OCI-LY3 (cell line): Measurements from ENCODE around the gene ELMO1.

Experiments used
- H2AFZ ChIP-seq: fragments of 200-600, 300-600 bp; shearing (Covaris generic); 2 replicates; pipeline ENCODE4 v1.6.0; 2014; ENCODE audit warnings: antibody characterized with exemption, low read depth, low read length
- H3K27ac ChIP-seq: fragments of 200-600, 300-600 bp; sonication (generic); 2 replicates; pipeline ENCODE4 v1.5.1; 2014; ENCODE audit warnings: mild to moderate bottlenecking, low read length, moderate library complexity, mixed read lengths
- H3K27me3 ChIP-seq: fragments of 200-600, 300-600 bp; sonication (generic); 2 replicates; pipeline ENCODE4 v1.6.1; 2014; ENCODE audit warnings: low read depth, low read length, mixed read lengths
- H3K36me3 ChIP-seq: fragments of 200-600, 300-600 bp; sonication (generic); replicated peaks from 2 replicates; pipeline ENCODE3; 2014; ENCODE audit warnings: low read depth, low read length, mixed read lengths
- H3K4me1 ChIP-seq: fragments of 300-600, 200-600 bp; sonication (generic); 2 replicates; pipeline ENCODE4 v1.6.1; 2014; ENCODE audit warnings: low read length, mixed read lengths
- H3K4me2 ChIP-seq: fragments of 200-600, 300-600 bp; sonication (generic); 2 replicates; pipeline ENCODE4 v1.6.1; 2014; ENCODE audit warnings: low read length, mixed read lengths
- H3K4me3 ChIP-seq: fragments of 300-600, 200-600 bp; sonication (generic); 2 replicates; pipeline ENCODE4 v1.5.1; 2014; ENCODE audit warnings: antibody characterized with exemption, mild to moderate bottlenecking, low read length, moderate library complexity
- H3K79me2 ChIP-seq: fragments of 300-600, 200-600 bp; shearing (Covaris generic); 2 replicates; pipeline ENCODE4 v1.6.1; 2014; ENCODE audit warnings: mild to moderate bottlenecking, low read length, mixed read lengths
- H3K9ac ChIP-seq: fragments of 300-600, 200-600 bp; shearing (Covaris generic); 2 replicates; pipeline ENCODE4 v1.6.0; 2014; ENCODE audit warnings: mild to moderate bottlenecking, low read length, moderate library complexity
- H3K9me3 ChIP-seq: fragments of 200-600, 300-600 bp; shearing (Covaris generic); 2 replicates; pipeline ENCODE4 v1.6.1; 2014; ENCODE audit warnings: low read length, mixed read lengths; ENCODE audit not compliant: insufficient read depth
- H4K20me1 ChIP-seq: fragments of 200-600, 300-600 bp; sonication (generic); 2 replicates; pipeline ENCODE4 v1.6.1; 2016; ENCODE audit warnings: low read length, mixed read lengths; ENCODE audit not compliant: insufficient read depth
- EZH2phosphoT487 ChIP-seq: fragments of 200-600 bp; shearing (Covaris generic); IDR thresholded peaks from 2 replicates; pipeline ENCODE4 v1.6.1; 2018; ENCODE audit warnings: antibody characterized with exemption, mixed run types, low read depth
- TF ChIP-seq, protein P1 (sequence below): fragments of 200-600, 300-600 bp; sonication (generic); IDR thresholded peaks from 2 replicates; pipeline ENCODE4 v1.5.1; 2014; ENCODE audit warnings: antibody characterized with exemption, low read length, low read depth

Gene ELMO1

DNA sequence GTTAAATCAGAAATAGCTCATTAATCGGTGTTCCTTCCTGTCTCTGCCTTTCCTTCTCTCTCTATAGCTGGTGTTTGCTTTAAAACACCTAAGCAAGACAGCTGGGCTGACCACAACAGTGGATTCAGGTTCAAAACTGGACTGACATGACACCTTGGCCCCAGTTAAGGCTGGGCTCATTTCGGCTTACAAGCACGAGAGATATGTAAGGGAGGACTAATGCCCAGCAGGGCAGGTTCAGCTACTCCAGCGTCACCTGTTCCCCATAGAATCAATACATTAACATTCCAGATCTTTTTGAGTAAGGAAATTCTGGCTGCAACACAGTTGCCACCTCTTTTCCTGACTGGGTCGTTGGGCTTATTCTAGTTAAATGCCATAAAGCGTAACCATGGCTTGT is 401.4 kb downstream of the ELMO1 start:
- Histone ChIP-seq H3K27ac (no peak overlapping the region), H3K4me1 (peaks cover 5% of the 10 kb centered on the region), H3K27me3 (no peaks in the 10 kb centered on the region), H3K9me3 (no peaks in the 10 kb centered on the region), H3K9ac (no peak overlapping the region), H3K79me2 (peaks cover 4% of the 10 kb centered on the region; the same call in 1 of the 2 replicates), H3K4me2 (no peak overlapping the region), H2AFZ (no peak overlapping the region), H3K36me3 (no peaks in the 10 kb centered on the region), H4K20me1 (peaks cover 40% of the 10 kb centered on the region), H3K4me3 (no peak overlapping the region)
- no peak for TF ChIP-seq EZH2phosphoT487

DNA sequence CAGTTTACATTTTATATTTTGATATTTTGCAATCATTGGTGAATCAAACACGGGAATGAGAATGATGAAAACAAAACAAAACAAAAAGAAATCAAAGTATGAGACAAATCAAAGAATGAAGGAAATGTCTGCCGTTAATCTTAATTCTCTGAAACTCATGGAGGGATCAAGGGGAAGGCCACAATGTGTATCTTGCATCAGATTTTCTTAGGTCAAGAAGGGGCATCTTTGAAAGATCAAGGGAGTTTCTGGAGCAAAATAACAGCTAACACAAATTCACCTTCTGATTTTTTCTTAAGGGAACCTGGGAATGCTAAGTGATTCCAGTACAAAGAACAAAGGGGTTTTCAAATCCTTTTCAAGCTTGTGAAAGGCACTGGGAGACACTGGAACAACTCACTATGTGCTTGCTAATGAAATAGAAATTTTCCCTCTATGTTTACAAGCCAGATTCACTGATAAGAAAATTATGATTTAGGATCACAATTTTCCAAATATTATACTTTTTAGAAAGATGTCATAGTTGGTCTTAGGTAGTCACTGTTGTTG is 402.1 kb downstream of the ELMO1 start:
- Histone ChIP-seq H3K27me3 (no peaks in the 10 kb centered on the region), H2AFZ (no peak overlapping the region), H3K4me2 (no peak overlapping the region), H4K20me1 (peaks cover 33% of the 10 kb centered on the region), H3K4me3 (no peak overlapping the region), H3K4me1 (peaks cover 5% of the 10 kb centered on the region), H3K27ac (no peak overlapping the region), H3K36me3 (no peaks in the 10 kb centered on the region), H3K9me3 (no peaks in the 10 kb centered on the region), H3K79me2 (peaks cover 4% of the 10 kb centered on the region; the same call in 1 of the 2 replicates), H3K9ac (no peak overlapping the region)
- TF ChIP-seq, protein P1, sequence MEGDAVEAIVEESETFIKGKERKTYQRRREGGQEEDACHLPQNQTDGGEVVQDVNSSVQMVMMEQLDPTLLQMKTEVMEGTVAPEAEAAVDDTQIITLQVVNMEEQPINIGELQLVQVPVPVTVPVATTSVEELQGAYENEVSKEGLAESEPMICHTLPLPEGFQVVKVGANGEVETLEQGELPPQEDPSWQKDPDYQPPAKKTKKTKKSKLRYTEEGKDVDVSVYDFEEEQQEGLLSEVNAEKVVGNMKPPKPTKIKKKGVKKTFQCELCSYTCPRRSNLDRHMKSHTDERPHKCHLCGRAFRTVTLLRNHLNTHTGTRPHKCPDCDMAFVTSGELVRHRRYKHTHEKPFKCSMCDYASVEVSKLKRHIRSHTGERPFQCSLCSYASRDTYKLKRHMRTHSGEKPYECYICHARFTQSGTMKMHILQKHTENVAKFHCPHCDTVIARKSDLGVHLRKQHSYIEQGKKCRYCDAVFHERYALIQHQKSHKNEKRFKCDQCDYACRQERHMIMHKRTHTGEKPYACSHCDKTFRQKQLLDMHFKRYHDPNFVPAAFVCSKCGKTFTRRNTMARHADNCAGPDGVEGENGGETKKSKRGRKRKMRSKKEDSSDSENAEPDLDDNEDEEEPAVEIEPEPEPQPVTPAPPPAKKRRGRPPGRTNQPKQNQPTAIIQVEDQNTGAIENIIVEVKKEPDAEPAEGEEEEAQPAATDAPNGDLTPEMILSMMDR: no peak
- TF ChIP-seq EZH2phosphoT487: no peak

DNA sequence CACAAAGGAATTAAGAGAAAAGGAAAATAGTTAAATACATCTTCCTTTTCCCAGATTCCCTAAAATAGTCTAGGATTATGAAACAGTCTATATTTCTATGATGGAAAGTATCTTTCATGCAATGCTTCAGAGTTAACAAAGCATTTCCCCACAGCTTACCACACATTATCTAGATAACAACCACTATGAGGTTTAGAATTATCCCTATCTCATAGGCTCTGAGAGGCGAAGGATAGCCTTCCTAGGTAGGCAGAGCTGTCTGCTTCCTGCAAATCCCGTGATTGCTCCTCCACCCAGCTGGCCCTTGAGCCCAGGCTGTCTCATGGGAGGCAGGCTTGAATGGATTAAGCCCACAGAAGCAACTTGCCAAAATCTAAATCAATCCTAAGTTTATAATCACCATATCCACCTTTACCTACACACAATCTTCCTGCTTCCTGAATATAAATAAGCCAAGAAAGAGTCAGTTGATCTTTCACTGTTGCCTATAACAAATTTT is 402.9 kb downstream of the ELMO1 start:
- Histone ChIP-seq H3K9ac (no peak overlapping the region), H2AFZ (no peak overlapping the region), H3K4me1 (peaks cover 5% of the 10 kb centered on the region), H3K79me2 (peaks cover 1% of the 10 kb centered on the region; the same call in 1 of the 2 replicates), H3K4me2 (no peak overlapping the region), H3K27me3 (no peaks in the 10 kb centered on the region), H4K20me1 (peaks cover 30% of the 10 kb centered on the region), H3K9me3 (no peaks in the 10 kb centered on the region), H3K36me3 (no peaks in the 10 kb centered on the region), H3K27ac (no peak overlapping the region), H3K4me3 (no peak overlapping the region)
- TF ChIP-seq, protein P1: no peak
- TF ChIP-seq EZH2phosphoT487: no peak

DNA sequence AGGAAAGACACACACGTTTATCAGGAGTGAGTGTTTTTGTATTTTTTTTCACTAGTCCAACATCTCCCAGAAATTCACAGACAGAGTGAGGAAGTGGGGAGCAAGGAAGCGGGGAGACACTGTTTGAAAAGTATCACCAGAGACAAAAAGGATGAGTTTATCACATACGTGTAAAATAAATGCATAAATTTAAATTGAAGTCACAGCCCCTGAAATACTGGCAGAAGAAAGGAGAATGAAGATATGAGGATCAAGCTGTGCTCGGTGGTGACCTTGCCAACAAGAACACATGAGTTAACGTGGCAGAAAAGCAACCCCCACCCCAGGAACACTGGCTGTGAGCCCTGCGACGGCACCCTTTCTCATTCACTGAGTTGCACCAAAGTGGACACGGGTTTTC is 407.2 kb downstream of the ELMO1 start:
- Histone ChIP-seq H3K4me3 (no peak overlapping the region), H3K27ac (no peak overlapping the region), H3K9me3 (peaks cover 13% of the 10 kb centered on the region; the same call in 1 of the 2 replicates), H3K9ac (no peak overlapping the region), H4K20me1 (peaks cover 27% of the 10 kb centered on the region; the same call in 1 of the 2 replicates), H3K4me2 (no peak overlapping the region), H3K79me2 (no peaks in the 10 kb centered on the region; the same call in 1 of the 2 replicates), H3K36me3 (peaks cover 25% of the 10 kb centered on the region), H3K27me3 (no peaks in the 10 kb centered on the region), H3K4me1 (peaks cover 5% of the 10 kb centered on the region), H2AFZ (no peak overlapping the region)
- no peak for TF ChIP-seq EZH2phosphoT487
- TF ChIP-seq, protein P1: no peak
